NCI-H1417 treated with DMSO at 0.1 percent for 48 hours (cell line): ENCODE measurements around the gene PRR20A.
"Not testable (repeated sequence)": the region's sequence is repeated elsewhere in the genome, so short reads cannot be mapped to it uniquely, and the experiment has no call there.

Experiments used
- DNase-seq: peaks from one replicate; lab custom pipeline; 2025; lab: John Stamatoyannopoulos, UW

Gene PRR20A

GRCh38 chr13:57140235-57140968 is at the start of gene PRR20A:
TSS of gene PRR20A (plus strand) at chr13:57140918. CDS start at chr13:57141305, 387 bp downstream.
- DNase-seq: not testable (repeated sequence)

DNA sequence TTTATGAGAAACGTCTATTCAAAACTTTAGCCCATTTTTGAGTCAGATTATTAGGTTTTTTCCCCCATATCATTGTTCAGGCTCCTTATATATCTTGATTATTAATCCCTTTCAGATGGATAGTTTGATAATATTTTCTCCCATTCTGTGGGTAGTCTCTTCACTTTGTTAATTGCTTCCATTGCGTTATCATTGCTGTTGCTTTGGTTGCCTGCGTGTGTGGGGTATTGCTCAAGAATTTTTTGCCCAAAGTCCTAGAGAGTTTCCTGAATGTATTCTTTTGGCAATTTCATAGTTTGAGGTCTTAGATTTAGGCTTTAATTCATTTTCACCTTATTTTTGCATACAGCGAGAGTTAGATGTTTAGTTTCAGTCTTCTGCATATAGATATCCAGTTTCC is 25.8 kb upstream of the PRR20A start:
- no peak for DNase-seq

DNA sequence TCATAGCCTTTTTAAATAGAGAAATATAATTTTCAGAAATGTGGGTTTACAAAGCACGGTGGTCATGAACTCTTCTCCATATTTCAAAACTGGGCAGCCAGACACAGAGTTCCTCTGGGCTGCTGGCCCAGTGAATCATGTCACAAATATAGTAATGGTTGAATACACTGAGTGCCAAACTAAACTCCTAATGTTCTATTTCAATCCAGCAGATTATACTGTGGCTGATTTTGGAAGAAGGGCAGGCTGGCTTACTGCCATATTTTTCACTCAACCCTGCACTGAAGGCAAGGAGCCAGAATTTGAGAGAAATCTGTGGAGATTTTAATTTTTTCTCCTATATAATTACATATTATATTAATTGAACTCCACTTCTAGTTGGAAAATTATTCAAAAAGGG is 17.0 kb upstream of the PRR20A start:
- DNase-seq: no peak

DNA sequence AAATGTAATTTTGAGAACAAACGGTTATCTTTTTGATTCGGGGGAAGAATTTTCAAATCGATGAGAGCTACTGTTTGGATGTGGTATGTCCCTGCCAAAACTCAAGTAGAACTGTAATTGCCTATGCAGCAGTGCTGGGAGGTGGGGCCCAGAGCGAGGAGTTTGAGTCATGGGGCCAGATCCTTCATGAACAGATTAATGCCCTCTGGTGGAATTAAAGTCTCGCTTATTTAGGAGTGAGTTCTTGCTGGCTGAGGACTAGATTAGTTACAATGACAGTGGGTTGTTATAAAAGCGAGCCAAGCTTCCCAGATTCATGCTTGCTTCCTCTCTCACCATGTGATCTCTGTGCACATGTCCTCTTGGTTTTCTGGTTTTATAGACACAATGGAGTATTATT is 11.8 kb upstream of the PRR20A start:
- no peak for DNase-seq

GRCh38 chr13:57136093-57136492 is 4.6 kb upstream of the PRR20A start:
- no peak for DNase-seq

DNA sequence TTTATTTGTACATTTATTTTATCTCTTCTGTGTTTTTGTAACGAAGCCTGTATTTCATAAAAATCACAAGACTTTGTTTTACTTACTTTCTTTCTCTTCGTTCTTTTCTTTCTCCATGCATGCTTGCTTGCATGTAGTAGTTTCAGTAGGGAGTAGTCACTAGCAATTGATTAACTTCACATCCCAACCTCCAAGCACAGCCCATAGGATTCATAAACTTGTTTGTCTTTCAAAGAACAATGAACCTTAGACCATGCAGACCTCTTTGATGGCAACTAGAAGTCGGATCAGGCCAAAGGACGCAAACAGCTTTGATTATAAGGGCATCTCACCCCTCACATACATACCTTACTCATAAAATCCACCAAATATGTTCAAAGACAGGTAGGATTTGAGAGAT is 3.1 kb upstream of the PRR20A start:
- DNase-seq: no peak

- DNase-seq: no peak
Observed at GRCh38 chr13:57138988-57139387, 1.7 kb upstream of the PRR20A start.

DNA sequence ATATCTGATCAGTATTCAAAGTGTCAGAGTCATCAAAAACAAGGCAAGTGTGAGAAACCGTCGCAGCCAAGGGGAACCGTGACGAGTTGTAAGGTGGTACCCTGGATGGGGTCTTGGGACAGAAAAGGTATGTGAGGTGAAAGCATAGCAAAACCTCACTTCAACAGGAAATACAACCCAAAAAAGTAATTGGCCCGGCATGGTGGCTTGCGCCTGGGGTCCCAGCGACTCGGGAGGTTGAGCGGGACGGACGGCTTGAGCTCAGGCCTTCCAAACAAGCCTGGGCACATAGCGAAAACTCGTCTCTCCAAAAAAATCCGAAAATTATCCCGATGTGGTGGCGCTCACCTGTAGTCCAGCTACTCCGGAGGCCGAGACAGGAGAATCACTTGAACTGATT is 937 bp upstream of the PRR20A start:
- not testable (repeated sequence) for DNase-seq

- not testable (repeated sequence) for DNase-seq
Observed at GRCh38 chr13:57147188-57147587, 6.5 kb downstream of the PRR20A start, which contains the start of gene PRR20B. TSS of gene PRR20B (plus strand) at chr13:57147488. CDS start at chr13:57147875, 387 bp downstream.

DNA sequence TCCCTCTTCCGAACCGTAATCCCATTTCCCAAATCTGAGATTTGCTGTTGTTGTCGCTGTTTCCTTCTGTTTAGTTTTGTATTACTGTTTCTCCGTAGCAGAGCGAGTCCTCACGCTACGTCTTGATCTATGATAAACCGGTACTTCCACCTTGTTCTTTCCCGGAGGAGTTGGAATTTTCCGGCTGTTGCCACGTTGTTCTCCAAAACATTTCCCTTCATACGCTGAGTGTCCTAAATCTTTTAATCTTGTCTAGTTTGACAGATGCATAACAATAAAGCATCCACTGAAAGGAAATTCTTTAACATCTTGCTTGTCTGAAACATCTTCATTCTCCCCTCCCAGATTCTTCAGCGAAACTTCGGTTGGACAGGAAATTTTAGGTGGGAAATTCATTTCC is 7.4 kb downstream of the PRR20A start:
- not testable (repeated sequence) for DNase-seq

- not testable (repeated sequence) for DNase-seq
Observed at GRCh38 chr13:57153761-57154160, 13.0 kb downstream of the PRR20A start, which contains the start of gene PRR20C. TSS of gene PRR20C (plus strand) at chr13:57154061. CDS start at chr13:57154448, 387 bp downstream.

DNA sequence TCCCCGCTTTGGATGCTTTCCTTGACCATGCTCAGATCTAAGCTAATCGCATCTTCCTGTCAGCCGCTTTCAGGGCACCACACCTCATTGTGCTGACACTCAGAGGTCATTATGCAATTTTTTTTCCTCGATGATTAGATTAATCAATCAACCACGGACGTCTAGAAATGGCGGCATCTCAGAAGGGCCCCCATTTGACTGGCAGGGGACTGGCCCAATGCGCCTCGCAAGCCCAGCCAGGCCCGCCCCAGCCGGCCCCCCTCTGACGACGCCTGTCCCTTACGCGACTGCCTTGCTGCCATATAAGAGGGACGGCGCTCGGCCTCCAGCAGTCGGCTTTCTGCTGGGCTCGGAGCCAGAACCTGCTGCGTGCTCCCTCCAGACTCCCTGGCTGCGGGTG is 19.6 kb downstream of the PRR20A start, which contains the start of gene PRR20D:
PRR20D (plus strand) TSS at position 301 of the 400 bp plus-strand sequence. CDS start 387 bp downstream, outside the sequence.
- DNase-seq: not testable (repeated sequence)

DNA sequence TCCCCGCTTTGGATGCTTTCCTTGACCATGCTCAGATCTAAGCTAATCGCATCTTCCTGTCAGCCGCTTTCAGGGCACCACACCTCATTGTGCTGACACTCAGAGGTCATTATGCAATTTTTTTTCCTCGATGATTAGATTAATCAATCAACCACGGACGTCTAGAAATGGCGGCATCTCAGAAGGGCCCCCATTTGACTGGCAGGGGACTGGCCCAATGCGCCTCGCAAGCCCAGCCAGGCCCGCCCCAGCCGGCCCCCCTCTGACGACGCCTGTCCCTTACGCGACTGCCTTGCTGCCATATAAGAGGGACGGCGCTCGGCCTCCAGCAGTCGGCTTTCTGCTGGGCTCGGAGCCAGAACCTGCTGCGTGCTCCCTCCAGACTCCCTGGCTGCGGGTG is 26.2 kb downstream of the PRR20A start, which contains the start of gene PRR20E:
PRR20E (plus strand) TSS at position 301 of the 400 bp plus-strand sequence. CDS start 387 bp downstream, outside the sequence.
- DNase-seq: not testable (repeated sequence)

GRCh38 chr13:57191667-57192066 is 50.9 kb downstream of the PRR20A start:
- no peak for DNase-seq
